Measurements from ENCODE around the gene PGAM2.

The PGAM2 gene

DNA sequence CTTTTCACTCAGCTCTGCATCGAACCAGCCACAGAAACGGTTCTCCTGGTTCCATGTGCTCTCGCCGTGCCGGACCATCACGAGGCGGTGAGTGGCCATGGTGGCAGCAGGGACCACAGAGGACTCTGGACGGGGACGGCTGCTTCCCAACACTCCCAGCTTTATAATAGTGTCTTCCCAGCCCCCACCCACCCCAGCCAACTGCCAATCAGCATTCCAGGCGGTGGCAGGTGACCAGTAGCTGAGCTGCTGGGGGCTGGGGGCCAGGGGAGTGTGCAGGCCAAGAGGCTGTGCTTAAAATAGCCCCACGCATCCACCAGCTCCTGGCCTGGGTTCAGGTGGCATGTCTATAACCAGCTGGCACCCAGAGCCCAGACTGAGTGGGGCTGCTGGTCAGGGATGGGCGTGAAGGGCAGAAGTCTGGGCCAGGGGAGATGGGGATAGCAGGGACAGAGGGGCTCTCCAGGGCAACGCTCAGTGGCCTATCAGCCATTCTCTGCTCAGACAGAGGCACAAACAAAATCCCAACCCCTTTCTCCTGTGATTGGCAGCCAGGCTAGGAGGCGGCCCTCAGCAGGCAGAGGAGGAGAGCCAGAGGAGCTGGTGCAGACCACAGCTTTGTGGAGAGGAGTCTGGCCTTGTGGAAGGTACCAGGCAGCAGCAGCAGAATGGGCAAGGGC lies at the start of gene PGAM2:
TSS of gene PGAM2 (minus strand) at position 137 of the 680 bp plus-strand sequence. CDS start at position 99, 38 bp downstream.
- DNase-seq (ENCODE audit: low read depth) = no peak

- DNase-seq (ENCODE audit: low read depth) = no peak
Measured at GRCh38 chr7:44114586-44115310, 49.4 kb upstream of the PGAM2 start.

DNA sequence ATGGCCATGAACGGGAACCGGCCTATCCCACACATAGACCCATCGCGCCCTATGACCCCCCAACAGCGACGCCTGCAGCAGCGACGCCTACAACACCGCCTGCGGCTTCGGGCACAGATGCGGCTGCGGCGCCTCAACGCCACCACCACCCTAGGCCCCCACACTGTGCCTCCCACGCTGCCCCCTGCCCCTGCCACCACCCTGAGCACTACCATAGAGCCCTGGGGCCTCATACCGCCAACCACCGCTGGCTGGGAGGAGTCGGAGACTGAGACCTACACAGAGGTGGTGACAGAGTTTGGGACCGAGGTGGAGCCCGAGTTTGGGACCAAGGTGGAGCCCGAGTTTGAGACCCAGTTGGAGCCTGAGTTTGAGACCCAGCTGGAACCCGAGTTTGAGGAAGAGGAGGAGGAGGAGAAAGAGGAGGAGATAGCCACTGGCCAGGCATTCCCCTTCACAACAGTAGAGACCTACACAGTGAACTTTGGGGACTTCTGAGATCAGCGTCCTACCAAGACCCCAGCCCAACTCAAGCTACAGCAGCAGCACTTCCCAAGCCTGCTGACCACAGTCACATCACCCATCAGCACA lies 48.5 kb upstream of the PGAM2 start:
- no peak for DNase-seq (ENCODE audit: low read depth)

GRCh38 chr7:44112997-44113763 lies 47.8 kb upstream of the PGAM2 start:
- no peak for DNase-seq (ENCODE audit: low read depth)

DNA sequence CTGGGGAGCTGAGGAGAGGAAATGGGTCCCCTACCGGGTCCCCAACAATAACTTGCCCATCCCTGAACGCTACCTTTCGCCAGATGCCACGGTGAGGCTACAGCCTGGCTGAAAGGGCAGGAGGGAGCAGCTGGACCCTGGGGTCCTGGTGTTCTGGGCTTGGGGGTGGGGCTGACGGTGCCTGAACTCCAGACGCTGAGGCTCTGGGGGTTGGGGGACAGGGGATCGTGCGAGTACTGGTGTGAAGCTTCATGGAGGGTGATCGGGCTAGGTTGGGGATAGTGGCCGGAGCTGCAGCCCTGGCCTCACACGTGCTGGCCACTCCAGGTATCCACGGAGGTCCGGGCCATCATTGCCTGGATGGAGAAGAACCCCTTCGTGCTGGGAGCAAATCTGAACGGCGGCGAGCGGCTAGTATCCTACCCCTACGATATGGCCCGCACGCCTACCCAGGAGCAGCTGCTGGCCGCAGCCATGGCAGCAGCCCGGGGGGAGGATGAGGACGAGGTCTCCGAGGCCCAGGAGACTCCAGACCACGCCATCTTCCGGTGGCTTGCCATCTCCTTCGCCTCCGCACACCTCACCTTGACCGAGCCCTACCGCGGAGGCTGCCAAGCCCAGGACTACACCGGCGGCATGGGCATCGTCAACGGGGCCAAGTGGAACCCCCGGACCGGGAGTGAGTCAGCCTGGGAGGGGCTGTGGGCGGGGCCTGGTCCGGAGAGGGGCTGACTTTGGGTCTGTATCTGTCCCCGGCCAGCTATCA lies 47.0 kb upstream of the PGAM2 start:
- DNase-seq (ENCODE audit: low read depth) = no peak

GRCh38 chr7:44111761-44112160 lies 46.4 kb upstream of the PGAM2 start:
- no peak for DNase-seq (ENCODE audit: low read depth)

DNA sequence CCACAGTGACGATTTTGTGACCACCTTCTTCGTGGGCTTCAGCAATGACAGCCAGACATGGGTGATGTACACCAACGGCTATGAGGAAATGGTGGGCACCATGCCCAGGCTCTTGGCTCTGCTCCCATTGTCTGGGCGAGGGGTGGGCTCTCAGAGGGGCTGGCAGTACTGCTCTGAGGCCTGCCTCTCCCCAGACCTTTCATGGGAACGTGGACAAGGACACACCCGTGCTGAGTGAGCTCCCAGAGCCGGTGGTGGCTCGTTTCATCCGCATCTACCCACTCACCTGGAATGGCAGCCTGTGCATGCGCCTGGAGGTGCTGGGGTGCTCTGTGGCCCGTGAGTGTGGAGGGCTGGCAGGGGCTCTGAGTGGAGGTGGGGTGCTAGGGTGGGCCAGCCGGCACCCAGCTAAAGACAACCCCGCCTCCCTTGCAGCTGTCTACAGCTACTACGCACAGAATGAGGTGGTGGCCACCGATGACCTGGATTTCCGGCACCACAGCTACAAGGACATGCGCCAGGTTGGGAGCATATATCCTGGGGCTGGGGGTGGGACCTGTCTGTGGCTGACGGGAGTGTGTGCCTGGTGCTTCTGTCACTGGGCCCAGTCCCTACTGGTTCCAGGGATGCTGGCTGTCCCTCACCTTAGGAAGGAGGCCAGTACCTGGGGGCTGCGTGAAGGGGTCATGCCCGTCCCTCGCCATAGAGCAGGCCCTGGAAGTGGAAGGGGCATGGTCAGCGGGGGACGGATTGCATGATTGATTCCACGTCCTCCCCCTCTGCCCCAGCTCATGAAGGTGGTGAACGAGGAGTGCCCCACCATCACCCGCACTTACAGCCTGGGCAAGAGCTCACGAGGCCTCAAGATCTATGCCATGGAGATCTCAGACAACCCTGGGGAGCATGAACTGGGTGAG lies 45.6 kb upstream of the PGAM2 start:
- no peak for DNase-seq (ENCODE audit: low read depth)

DNA sequence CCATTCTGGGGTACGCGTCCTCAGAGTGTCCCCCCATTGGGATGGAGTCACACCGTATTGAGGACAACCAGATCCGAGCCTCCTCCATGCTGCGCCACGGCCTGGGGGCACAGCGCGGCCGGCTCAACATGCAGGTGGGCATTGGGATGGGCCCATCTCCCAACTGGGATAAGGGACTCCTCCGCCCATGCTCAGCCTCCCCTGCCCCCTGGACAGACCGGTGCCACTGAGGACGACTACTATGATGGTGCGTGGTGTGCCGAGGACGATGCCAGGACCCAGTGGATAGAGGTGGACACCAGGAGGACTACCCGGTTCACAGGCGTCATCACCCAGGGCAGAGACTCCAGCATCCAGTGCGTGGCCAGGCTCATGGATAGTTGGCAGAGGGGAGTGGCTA lies 44.6 kb upstream of the PGAM2 start:
- DNase-seq (ENCODE audit: low read depth) = no peak

DNA sequence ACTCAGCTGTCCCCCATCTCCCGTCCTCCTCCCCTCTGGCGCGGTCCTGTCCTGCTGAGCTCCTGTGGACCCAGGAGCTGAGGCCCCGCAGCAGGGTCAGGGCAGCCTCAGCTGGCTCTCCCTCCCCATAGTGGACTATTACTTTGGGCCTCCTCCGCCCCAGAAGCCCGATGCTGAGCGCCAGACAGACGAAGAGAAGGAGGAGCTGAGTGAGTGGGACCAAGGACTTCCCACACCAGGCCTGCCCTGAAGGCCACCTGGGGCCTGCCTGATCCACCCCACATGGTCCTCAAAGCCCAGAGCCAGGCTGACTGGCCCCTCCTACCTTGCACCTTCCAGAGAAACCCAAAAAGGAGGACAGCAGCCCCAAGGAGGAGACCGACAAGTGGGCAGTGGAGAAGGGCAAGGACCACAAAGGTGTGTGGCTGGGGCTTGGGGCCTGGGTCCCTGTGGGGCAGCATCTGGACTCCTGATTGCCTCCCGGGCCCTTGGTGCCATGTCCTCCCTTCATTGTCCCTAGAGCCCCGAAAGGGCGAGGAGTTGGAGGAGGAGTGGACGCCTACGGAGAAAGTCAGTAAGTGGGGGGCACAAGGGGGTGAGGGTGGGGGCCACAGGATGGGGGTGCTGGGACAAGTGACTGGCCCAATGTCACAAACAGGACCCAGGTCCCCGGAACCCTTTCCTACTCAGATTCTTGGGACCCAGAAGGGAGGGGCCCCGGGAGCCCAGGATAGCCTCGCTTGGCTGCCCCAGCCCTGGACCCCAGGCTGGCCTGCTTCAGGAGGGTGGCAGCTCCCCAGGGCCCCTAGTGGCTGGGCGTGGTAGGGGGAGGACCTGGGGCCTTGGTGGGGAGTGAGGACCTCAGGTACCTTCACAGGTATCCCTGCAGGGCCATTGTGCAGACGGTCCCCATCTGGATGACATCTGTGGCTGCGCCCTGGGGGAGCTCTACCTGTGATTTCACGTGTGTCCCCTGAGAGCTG lies 43.7 kb upstream of the PGAM2 start:
- no peak for DNase-seq (ENCODE audit: low read depth)

GRCh38 chr7:44107961-44108767 lies 42.8 kb upstream of the PGAM2 start:
- no peak for DNase-seq (ENCODE audit: low read depth)

DNA sequence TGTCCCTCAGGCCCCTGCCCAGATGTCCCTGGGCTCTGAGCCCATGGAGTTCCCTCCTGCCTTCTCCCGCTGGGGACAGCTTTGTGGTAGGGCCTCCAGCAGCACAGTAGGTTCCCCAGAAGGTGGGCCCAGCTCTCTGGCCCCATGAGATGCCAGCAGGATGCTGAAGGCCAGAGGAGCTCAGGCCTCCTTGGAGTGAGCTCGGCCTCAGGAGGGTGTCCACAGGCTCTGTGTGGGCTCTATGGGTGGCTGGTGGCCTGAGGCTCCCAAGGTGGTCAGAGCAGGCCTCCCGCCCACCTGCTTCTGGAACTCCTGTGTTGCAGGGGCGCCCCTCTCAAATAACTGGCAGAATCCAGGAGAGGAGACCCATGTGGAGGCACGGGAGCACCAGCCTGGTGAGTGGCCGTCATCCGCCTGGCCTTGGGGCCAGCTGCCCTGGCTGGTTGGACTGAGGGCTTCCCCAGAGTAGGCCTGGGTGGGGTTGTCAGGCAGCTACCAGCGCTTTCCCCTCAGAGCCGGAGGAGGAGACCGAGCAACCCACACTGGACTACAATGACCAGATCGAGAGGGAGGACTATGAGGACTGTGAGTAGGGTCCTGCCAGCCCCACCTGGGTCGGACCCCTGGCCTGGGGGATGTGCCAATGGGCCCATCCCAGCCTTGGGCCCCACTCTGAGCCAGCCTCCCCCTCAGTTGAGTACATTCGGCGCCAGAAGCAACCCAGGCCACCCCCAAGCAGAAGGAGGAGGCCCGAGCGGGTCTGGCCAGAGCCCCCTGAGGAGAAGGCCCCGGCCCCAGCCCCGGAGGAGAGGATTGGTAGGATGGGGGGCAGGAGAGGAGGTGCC lies 42.0 kb upstream of the PGAM2 start:
- DNase-seq (ENCODE audit: low read depth) = no peak

GRCh38 chr7:44106311-44107065 lies 41.1 kb upstream of the PGAM2 start:
- DNase-seq (ENCODE audit: low read depth) = no peak

- no peak for DNase-seq (ENCODE audit: low read depth)
Measured at GRCh38 chr7:44105832-44106231, 40.5 kb upstream of the PGAM2 start.

- DNase-seq (ENCODE audit: low read depth) = no peak
Measured at GRCh38 chr7:44104860-44105771, 39.7 kb upstream of the PGAM2 start.

- DNase-seq (ENCODE audit: low read depth) = no peak
Measured at GRCh38 chr7:44103923-44104859, 38.8 kb upstream of the PGAM2 start, which contains the start of gene AEBP1. Gene AEBP1, plus strand, starts transcription at chr7:44104345. Its CDS starts 321 bp downstream, at chr7:44104666.

Data from stimulated activated CD8-positive, alpha-beta memory T cell treated with anti-CD3 and anti-CD28 coated beads, Interleukin-12 subunit alpha, Interleukin-12 subunit beta, amount 100 ng/mL, for 1 hour (primary cell).